ENCODE measurements around the gene SULT1C3.
A peak's percentile ranks its signal among the peaks of the same experiment; 100 is the strongest.

Gene SULT1C3

GRCh38 chr2:108239786-108240185 lies at the start of gene SULT1C3:
Gene SULT1C3 (plus strand): TSS chr2:108239968. CDS start chr2:108247195, 7,227 bp downstream.
- CTCF ChIA-PET: no interaction called here
- DNase-seq (ENCODE audit: extremely low spot score): no peak
- POLR2A ChIA-PET: no interaction called here
- TF ChIP-seq CTCF (IDR thresholded peaks at IDR 0.05; ENCODE audit: control extremely low read depth, extremely low read depth, low read depth, missing control alignments): no peak

GRCh38 chr2:108193251-108193650 lies 46.5 kb upstream of the SULT1C3 start:
- CTCF ChIA-PET: interaction anchor here (0.9 kb wide), 1 partner anchor 8 kb away, joined by 3 read pairs; no protein-coding TSS in a partner anchor
- no peak for DNase-seq (ENCODE audit: extremely low spot score)
- TF ChIP-seq CTCF (IDR thresholded peaks at IDR 0.05; ENCODE audit: control extremely low read depth, extremely low read depth, low read depth, missing control alignments): no peak
- POLR2A ChIA-PET: no interaction called here

- POLR2A ChIA-PET: no interaction called here
- no peak for DNase-seq (ENCODE audit: extremely low spot score)
- TF ChIP-seq CTCF (IDR thresholded peaks at IDR 0.05; ENCODE audit: control extremely low read depth, extremely low read depth, low read depth, missing control alignments): peak; percentile 27
- CTCF ChIA-PET: interaction anchor here (0.7 to 1.4 kb wide), 5 partner anchors 9 to 389 kb away, joined by 3 read pairs; no protein-coding TSS in a partner anchor
Measured at GRCh38 chr2:108194409-108195132, 45.2 kb upstream of the SULT1C3 start.

- POLR2A ChIA-PET: no interaction called here
- DNase-seq (ENCODE audit: extremely low spot score): no peak
- CTCF ChIA-PET: interaction anchor here (1.3 to 1.4 kb wide), 2 partner anchors 20 to 190 kb away, joined by 3 read pairs; no protein-coding TSS in a partner anchor
- no peak for TF ChIP-seq CTCF (IDR thresholded peaks at IDR 0.05; ENCODE audit: control extremely low read depth, extremely low read depth, low read depth, missing control alignments)
Measured at GRCh38 chr2:108195133-108195439, 44.7 kb upstream of the SULT1C3 start.

GRCh38 chr2:108199726-108200125 lies 40.0 kb upstream of the SULT1C3 start:
- ChIA-PET POLR2A (no interaction called here), CTCF (interaction anchor here (0.9 to 1.3 kb wide), 3 partner anchors 18 to 50 kb away, joined by 3 read pairs; no protein-coding TSS in a partner anchor)
- no peak for TF ChIP-seq CTCF (IDR thresholded peaks at IDR 0.05; ENCODE audit: control extremely low read depth, extremely low read depth, low read depth, missing control alignments)
- DNase-seq (ENCODE audit: extremely low spot score): no peak

GRCh38 chr2:108200569-108200968 lies 39.2 kb upstream of the SULT1C3 start:
- CTCF ChIA-PET: interaction anchor here (0.9 to 1.3 kb wide), 2 partner anchors 19 to 24 kb away, joined by 3 read pairs; no protein-coding TSS in a partner anchor
- POLR2A ChIA-PET: no interaction called here
- no peak for TF ChIP-seq CTCF (IDR thresholded peaks at IDR 0.05; ENCODE audit: control extremely low read depth, extremely low read depth, low read depth, missing control alignments)
- DNase-seq (ENCODE audit: extremely low spot score): no peak

All from GM10248 (cell line).